Sigmoid colon (tissue), 4 donors: ENCODE results near the gene TALDO1.

Experiments used
- CTCF ChIP-seq, 4 experiments: fragments of 450-650 bp in 3 of 4; fragments of 200-600 bp in 1 of 4; IDR thresholded peaks; one replicate each; pipeline ENCODE4 v1.5.1; 2016 to 2019; ENCODE audit warnings: antibody characterized with exemption in 4 of 4, mild to moderate bottlenecking in 3 of 4, moderate library complexity in 2 of 4
- POLR2AphosphoS5 ChIP-seq, 4 donors: sonication (generic); formaldehyde crosslinking; IDR thresholded peaks; one replicate each; pipeline ENCODE4 v1.6.1; 2017; ENCODE audit warnings: antibody characterized with exemption in 4 of 4

- TF ChIP-seq POLR2AphosphoS5 (IDR thresholded peaks at IDR 0.05) (no peak), CTCF (IDR thresholded peaks at IDR 0.05) (no peak)
Observed at GRCh38 chr11:724778-725386, 22.4 kb upstream of the TALDO1 start.
